Measurements from ENCODE around the gene TTLL7.

DNA sequence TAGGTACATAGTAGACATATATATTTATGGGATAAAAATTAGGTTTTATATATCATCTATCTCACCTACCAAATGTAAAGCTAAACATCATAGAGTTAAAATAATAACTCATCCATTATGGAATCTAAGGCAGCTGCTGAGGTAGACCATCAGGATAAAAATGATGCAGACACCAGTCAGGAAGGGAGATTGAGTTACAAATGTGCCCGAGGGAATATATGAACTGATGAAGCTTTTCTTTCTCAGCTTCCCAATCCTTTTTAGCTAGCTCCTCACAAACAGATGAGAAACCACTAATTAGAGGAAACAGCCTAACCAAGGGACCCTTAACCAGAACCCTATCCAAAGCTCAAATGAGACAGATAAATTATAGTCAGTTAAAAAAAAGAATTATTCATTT, 20.9 kb downstream of the TTLL7 start:
- TF ChIP-seq POLR2A (IDR thresholded peaks at IDR 0.05) = no peak
- TF ChIP-seq, protein P1, sequence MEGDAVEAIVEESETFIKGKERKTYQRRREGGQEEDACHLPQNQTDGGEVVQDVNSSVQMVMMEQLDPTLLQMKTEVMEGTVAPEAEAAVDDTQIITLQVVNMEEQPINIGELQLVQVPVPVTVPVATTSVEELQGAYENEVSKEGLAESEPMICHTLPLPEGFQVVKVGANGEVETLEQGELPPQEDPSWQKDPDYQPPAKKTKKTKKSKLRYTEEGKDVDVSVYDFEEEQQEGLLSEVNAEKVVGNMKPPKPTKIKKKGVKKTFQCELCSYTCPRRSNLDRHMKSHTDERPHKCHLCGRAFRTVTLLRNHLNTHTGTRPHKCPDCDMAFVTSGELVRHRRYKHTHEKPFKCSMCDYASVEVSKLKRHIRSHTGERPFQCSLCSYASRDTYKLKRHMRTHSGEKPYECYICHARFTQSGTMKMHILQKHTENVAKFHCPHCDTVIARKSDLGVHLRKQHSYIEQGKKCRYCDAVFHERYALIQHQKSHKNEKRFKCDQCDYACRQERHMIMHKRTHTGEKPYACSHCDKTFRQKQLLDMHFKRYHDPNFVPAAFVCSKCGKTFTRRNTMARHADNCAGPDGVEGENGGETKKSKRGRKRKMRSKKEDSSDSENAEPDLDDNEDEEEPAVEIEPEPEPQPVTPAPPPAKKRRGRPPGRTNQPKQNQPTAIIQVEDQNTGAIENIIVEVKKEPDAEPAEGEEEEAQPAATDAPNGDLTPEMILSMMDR (IDR thresholded peaks at IDR 0.05 in 8 of 11, conservative IDR thresholded peaks at IDR 0.05 in 3 of 11) = no peak
- no peak for TF ChIP-seq POLR2AphosphoS5 (IDR thresholded peaks at IDR 0.05)
